K562 (cell line): Measurements from ENCODE around the gene DCTN5. TPM values are rescaled to one million over a fixed set of nuclear protein-coding genes. Genes with fewer than 3 reads are reported as not detected.

Source experiments
- ATF2 ChIP-seq: sonication (generic); formaldehyde crosslinking; IDR thresholded peaks from 2 replicates; pipeline ENCODE4 v1.8.1; 2022; ENCODE audit warnings: missing genetic modification reagents
- CBFA2T3 ChIP-seq: fragments of 450-650 bp; IDR thresholded peaks from 2 replicates; pipeline ENCODE4 v1.6.1; 2017
- CXXC5 ChIP-seq: fragments of 250-450 bp; sonication (Bioruptor Pico); IDR thresholded peaks from 2 replicates; pipeline ENCODE4 v1.8.0; 2022; ENCODE audit warnings: inconsistent platforms, mild to moderate bottlenecking, moderate library complexity
- ERF ChIP-seq: fragments of 450-650 bp; formaldehyde crosslinking; IDR thresholded peaks from 2 replicates; pipeline ENCODE4 v1.4.0; 2020; ENCODE audit warnings: mild to moderate bottlenecking, mixed read lengths
- FOXJ2 ChIP-seq: fragments of 200-800 bp; sonication (Bioruptor generic); IDR thresholded peaks from 2 replicates; pipeline ENCODE4 v1.6.1; 2016; ENCODE audit warnings: missing genetic modification characterization, missing compliant biosample characterization
- HDAC3 ChIP-seq: fragments of 450-650 bp; IDR thresholded peaks from 2 replicates; pipeline ENCODE4 v1.6.1; 2018; ENCODE audit warnings: borderline replicate concordance, mild to moderate bottlenecking, moderate library complexity; ENCODE audit not compliant: partially characterized antibody
- HLTF ChIP-seq: fragments of 450-650 bp; IDR thresholded peaks from 2 replicates; pipeline ENCODE4 v1.6.1; 2016
- MCM3 ChIP-seq: fragments of 450-650 bp; IDR thresholded peaks from 2 replicates; pipeline ENCODE4 v1.6.1; 2016
- NUFIP1 ChIP-seq: fragments of 450-650 bp; IDR thresholded peaks from 2 replicates; pipeline ENCODE4 v1.6.1; 2018; ENCODE audit not compliant: partially characterized antibody
- POLR2A ChIP-seq: fragments of 450-650 bp; conservative IDR thresholded peaks from 2 replicates; pipeline ENCODE4 v1.6.1; 2016
- RBM25 ChIP-seq: fragments of 200-400 bp; formaldehyde crosslinking; IDR thresholded peaks from 2 replicates; pipeline ENCODE4 v1.6.1; 2018; ENCODE audit warnings: low read length, low read depth, moderate library complexity; ENCODE audit not compliant: severe bottlenecking
- RBM39 ChIP-seq: fragments of 200-400 bp; formaldehyde crosslinking; optimal IDR thresholded peaks from 2 replicates; pipeline ENCODE3; 2018; ENCODE audit warnings: low read depth, low read length
- TFAM ChIP-seq: fragments of 250-450 bp; sonication (Bioruptor Pico); conservative IDR thresholded peaks from 2 replicates; pipeline ENCODE4 v1.5.0; 2021; ENCODE audit warnings: mild to moderate bottlenecking, moderate library complexity
- ZBTB26 ChIP-seq: fragments of 450-650 bp; formaldehyde crosslinking; IDR thresholded peaks from 2 replicates; pipeline ENCODE4 v1.4.0; 2022; ENCODE audit warnings: missing genetic modification characterization
- ZMIZ1 ChIP-seq, 2 experiments: fragments of 150-350 bp in 1 of 2; IDR thresholded peaks; 2 replicates each; pipeline ENCODE4 v1.6.1; 2012 to 2016; ENCODE audit warnings: low read depth in 2 of 2, low read length in 2 of 2, mild to moderate bottlenecking in 1 of 2, moderate library complexity in 1 of 2
- ZNF41 ChIP-seq: fragments of 250-450 bp; sonication (Bioruptor Pico); conservative IDR thresholded peaks from 2 replicates; pipeline ENCODE4 v1.4.0; 2020; ENCODE audit warnings: mild to moderate bottlenecking
- ZNF589 ChIP-seq: fragments of 200-800 bp; sonication (Bioruptor generic); IDR thresholded peaks from 2 replicates; pipeline ENCODE4 v1.6.1; 2016; ENCODE audit warnings: low read depth, missing genetic modification characterization, missing compliant biosample characterization
- polyA plus RNA-seq, 8 experiments: library from polyadenylated mRNA; depleted of rRNA in 4 of 8; stranded (reverse) in 5 of 8; unstranded in 3 of 8; fragments of >200 nt; fragmentation: Nextera tagmentation in 2 of 8; fragmentation: Illumina TruSeq in 1 of 8; extraction: Ambion mirVana in 2 of 8; extraction: Trizol in 1 of 8; gene quantifications; 2 replicates each; pipeline versions ENCODE4 v1.2.1 to v1.2.3, GENCODE V29; 2011 to 2014; ENCODE audit warnings: inconsistent platforms in 1 of 8, missing spikeins in 1 of 8
- total RNA-seq, 7 experiments: library from RNA; depleted of rRNA in 6 of 7; stranded (reverse); fragments of >200 nt in 6 of 7; fragmentation: Illumina TruSeq in 2 of 7; extraction: Trizol in 2 of 7; gene quantifications; 2 replicates each; pipeline versions ENCODE4 v1.2.1 to v1.2.3, GENCODE V29; 2011 to 2021; ENCODE audit warnings: low replicate concordance in 1 of 7
- TF ChIP-seq, protein P1 (sequence below): fragments of 250-450 bp; sonication (Bioruptor Pico); IDR thresholded peaks from 2 replicates; pipeline ENCODE4 v1.8.0; 2021; ENCODE audit warnings: borderline replicate concordance, mild to moderate bottlenecking, moderate library complexity; ENCODE audit not compliant: poor library complexity, severe bottlenecking
- TF ChIP-seq, protein P2 (sequence below), 2 experiments: IDR thresholded peaks; 2 replicates each; pipeline ENCODE4 v1.6.1; 2011; ENCODE audit warnings: borderline replicate concordance in 1 of 2, control low read depth in 1 of 2, low read depth in 1 of 2, low read length in 1 of 2, mild to moderate bottlenecking in 1 of 2, mixed read lengths in 1 of 2, moderate library complexity in 1 of 2; ENCODE audit not compliant: insufficient read depth in 1 of 2, insufficient read length in 1 of 2, poor library complexity in 1 of 2, severe bottlenecking in 1 of 2; ENCODE audit errors: extremely low read depth in 1 of 2

Gene DCTN5
- total and polyA plus RNA-seq, 9 of the 15 experiments (the other 6 are each of a cell fraction or from before 2014, with no cell fraction given), result 35.8 to 149 (median 75.9) TPM

- TF ChIP-seq MCM3 (no peak), RBM25 (no peak), ERF (CRISPR knock-in tag) (no peak), CBFA2T3 (peak; percentile 23; the same call in 1 of the 2 replicates), POLR2A (peak; percentile 89), ZMIZ1 (IDR thresholded peaks at IDR 0.05; ENCODE audit: low read depth in 2 of 2, low read length in 2 of 2) (peak in 1 of 2 experiments; percentile 100; a peak in 2 of 4 replicates), FOXJ2 (tag) (no peak), ZBTB26 (CRISPR knock-in tag) (no peak), NUFIP1 (peak; percentile 71), HDAC3 (no peak), ATF2 (0 out of 2 replicates have a peak, but pooled peaks have one; percentile 47), ZNF589 (CRISPR knock-in tag) (no peak), HLTF (no peak), ZNF41 (CRISPR knock-in tag) (0 out of 2 replicates have a peak, but pooled peaks have one; percentile 39), RBM39 (no peak), TFAM (CRISPR knock-in tag) (no peak), CXXC5 (peak; percentile 97)
- TF ChIP-seq, protein P1, sequence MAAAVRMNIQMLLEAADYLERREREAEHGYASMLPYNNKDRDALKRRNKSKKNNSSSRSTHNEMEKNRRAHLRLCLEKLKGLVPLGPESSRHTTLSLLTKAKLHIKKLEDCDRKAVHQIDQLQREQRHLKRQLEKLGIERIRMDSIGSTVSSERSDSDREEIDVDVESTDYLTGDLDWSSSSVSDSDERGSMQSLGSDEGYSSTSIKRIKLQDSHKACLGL, result peak; percentile 80
- TF ChIP-seq, protein P2, sequence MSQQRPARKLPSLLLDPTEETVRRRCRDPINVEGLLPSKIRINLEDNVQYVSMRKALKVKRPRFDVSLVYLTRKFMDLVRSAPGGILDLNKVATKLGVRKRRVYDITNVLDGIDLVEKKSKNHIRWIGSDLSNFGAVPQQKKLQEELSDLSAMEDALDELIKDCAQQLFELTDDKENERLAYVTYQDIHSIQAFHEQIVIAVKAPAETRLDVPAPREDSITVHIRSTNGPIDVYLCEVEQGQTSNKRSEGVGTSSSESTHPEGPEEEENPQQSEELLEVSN (IDR thresholded peaks at IDR 0.05; ENCODE audit: borderline replicate concordance in 1 of 2, extremely low read depth in 1 of 2, insufficient read depth in 1 of 2, insufficient read length in 1 of 2, low read depth in 1 of 2, low read length in 1 of 2, poor library complexity in 1 of 2, severe bottlenecking in 1 of 2), result peak; percentile 94 to 98
Measured at GRCh38 chr16:23640931-23641765, at the start of gene DCTN5, which contains the start of gene PALB2 (continued).
